ENCODE results near the gene SLC18A3.

Gene SLC18A3

DNA sequence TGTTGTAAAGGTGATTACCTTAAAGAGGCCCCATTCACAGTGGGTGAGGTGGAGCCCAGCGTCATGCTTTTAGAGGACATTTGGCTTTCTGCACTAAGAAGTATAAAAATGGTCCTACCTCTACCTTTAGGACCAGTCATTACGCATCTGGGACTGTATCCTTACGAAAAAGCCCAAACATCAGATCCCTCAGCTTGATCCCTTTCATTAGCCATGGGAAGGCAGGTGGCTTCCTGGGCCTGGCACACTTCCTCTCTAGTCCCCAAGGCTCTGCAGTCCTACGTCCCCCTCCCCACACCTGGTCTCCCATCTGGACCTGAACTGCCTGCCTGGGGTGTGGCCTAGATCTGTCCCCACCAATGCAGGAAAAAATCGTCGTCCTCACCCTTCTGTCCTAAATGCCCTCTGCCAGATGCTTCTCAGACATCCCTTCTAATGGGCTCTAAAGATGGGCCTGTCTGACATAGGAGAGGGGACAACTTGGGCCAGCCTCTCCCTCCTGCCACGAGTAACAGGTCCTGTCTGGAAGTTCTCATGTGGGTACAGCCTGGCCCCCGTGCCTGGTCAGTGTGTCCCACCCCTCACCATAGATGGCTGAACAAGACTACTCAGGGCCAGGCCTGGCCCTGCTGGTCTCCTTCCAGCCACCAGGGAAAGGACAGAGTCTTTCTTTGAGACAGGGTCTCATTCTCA lies 11.8 kb upstream of the SLC18A3 start:
- Histone ChIP-seq H3K9me2 (replicated peaks; ENCODE audit: control insufficient read depth, low read length) (no peaks in the 10 kb centered on the region), H3K4me2 (ENCODE audit: low read length) (no peak overlapping the region), H4K20me1 (ENCODE audit: control insufficient read depth, insufficient read depth, low read depth, low read length) (no peaks in the 10 kb centered on the region), H3K36me3 (ENCODE audit: control insufficient read depth, low read length) (no peaks in the 10 kb centered on the region), H3K79me2 (ENCODE audit: control insufficient read depth, low read length) (no peaks in the 10 kb centered on the region), H3K4me3 (ENCODE audit: low read length) (no peak overlapping the region), H3K27me3 (ENCODE audit: control insufficient read depth, low read length) (peaks cover 4% of the 10 kb centered on the region; the same call in 1 of the 2 replicates), H3F3A (ENCODE audit: control insufficient read depth, insufficient read depth) (no peaks in the 10 kb centered on the region), H3K9me3 (ENCODE audit: control insufficient read depth, insufficient read depth, low read length) (no peaks in the 10 kb centered on the region), H3K4me1 (ENCODE audit: control insufficient read depth, low read length) (no peaks in the 10 kb centered on the region), H3K27ac (ENCODE audit: low read depth, low read length) (no peak overlapping the region)
- TF ChIP-seq, protein P1, sequence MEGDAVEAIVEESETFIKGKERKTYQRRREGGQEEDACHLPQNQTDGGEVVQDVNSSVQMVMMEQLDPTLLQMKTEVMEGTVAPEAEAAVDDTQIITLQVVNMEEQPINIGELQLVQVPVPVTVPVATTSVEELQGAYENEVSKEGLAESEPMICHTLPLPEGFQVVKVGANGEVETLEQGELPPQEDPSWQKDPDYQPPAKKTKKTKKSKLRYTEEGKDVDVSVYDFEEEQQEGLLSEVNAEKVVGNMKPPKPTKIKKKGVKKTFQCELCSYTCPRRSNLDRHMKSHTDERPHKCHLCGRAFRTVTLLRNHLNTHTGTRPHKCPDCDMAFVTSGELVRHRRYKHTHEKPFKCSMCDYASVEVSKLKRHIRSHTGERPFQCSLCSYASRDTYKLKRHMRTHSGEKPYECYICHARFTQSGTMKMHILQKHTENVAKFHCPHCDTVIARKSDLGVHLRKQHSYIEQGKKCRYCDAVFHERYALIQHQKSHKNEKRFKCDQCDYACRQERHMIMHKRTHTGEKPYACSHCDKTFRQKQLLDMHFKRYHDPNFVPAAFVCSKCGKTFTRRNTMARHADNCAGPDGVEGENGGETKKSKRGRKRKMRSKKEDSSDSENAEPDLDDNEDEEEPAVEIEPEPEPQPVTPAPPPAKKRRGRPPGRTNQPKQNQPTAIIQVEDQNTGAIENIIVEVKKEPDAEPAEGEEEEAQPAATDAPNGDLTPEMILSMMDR (IDR thresholded peaks at IDR 0.05; ENCODE audit: low read depth, low read length, poor library complexity, severe bottlenecking) = no peak
- TF ChIP-seq EZH2phosphoT487 (IDR thresholded peaks at IDR 0.05; ENCODE audit: borderline replicate concordance, low read length) = no peak

DNA sequence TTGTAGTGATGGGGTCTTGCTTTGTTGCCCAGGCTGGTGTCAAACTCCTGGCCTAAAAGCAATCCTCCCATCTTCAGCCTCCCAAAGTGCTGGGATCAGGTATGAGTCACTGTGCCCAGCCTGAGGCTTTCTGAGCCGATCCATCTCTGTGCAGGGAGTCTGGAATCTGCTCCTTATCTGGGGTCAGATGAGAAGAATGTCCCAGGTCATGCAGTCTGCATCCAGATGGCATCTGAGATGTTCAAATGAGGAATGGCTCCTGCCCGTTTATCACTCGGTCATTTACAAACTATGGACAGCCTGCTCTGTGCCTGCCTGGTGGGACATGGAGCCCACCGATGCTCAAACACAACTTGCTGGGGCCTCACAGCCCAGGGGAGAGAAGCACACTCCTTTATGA lies 11.1 kb upstream of the SLC18A3 start:
- TF ChIP-seq, protein P1 (IDR thresholded peaks at IDR 0.05; ENCODE audit: low read depth, low read length, poor library complexity, severe bottlenecking) = no peak
- TF ChIP-seq EZH2phosphoT487 (IDR thresholded peaks at IDR 0.05; ENCODE audit: borderline replicate concordance, low read length) = no peak
- Histone ChIP-seq H3K4me3 (ENCODE audit: low read length) (no peak overlapping the region), H3K79me2 (ENCODE audit: control insufficient read depth, low read length) (no peaks in the 10 kb centered on the region), H3F3A (ENCODE audit: control insufficient read depth, insufficient read depth) (no peaks in the 10 kb centered on the region), H3K27ac (ENCODE audit: low read depth, low read length) (no peak overlapping the region), H3K4me1 (ENCODE audit: control insufficient read depth, low read length) (no peaks in the 10 kb centered on the region), H3K27me3 (ENCODE audit: control insufficient read depth, low read length) (peaks cover 4% of the 10 kb centered on the region; the same call in 1 of the 2 replicates), H3K36me3 (ENCODE audit: control insufficient read depth, low read length) (no peaks in the 10 kb centered on the region), H4K20me1 (ENCODE audit: control insufficient read depth, insufficient read depth, low read depth, low read length) (no peaks in the 10 kb centered on the region), H3K4me2 (ENCODE audit: low read length) (no peak overlapping the region), H3K9me3 (ENCODE audit: control insufficient read depth, insufficient read depth, low read length) (no peaks in the 10 kb centered on the region), H3K9me2 (replicated peaks; ENCODE audit: control insufficient read depth, low read length) (no peaks in the 10 kb centered on the region)

DNA sequence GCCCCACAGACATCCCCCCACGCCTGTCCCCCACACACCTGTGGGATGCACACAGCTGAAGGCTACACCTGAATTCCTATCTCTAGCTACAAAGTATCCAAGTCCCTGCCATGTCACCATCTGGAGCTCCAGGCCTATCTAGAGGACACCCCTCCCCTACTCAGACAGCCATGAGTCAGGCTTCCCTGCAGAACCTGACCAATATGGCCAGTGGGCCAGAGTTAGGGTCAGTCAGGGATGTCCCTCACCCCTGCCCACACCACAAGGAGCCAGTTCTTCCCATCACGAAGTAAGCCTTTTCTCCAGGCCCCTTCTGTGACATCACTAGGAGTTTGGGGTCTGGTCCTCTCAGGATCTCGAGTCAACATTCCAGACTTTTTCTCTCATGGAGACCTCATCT lies 10.6 kb upstream of the SLC18A3 start:
- no peaks in the 10 kb centered on the region for H3K9me2 ChIP-seq (replicated peaks; ENCODE audit: control insufficient read depth, low read length)
- no peaks in the 10 kb centered on the region for H3K36me3 ChIP-seq (ENCODE audit: control insufficient read depth, low read length)
- H3K4me3 ChIP-seq (ENCODE audit: low read length) = no peak overlapping the region
- H3K9me3 ChIP-seq (ENCODE audit: control insufficient read depth, insufficient read depth, low read length) = no peaks in the 10 kb centered on the region
- TF ChIP-seq, protein P1 (IDR thresholded peaks at IDR 0.05; ENCODE audit: low read depth, low read length, poor library complexity, severe bottlenecking) = no peak
- TF ChIP-seq EZH2phosphoT487 (IDR thresholded peaks at IDR 0.05; ENCODE audit: borderline replicate concordance, low read length) = no peak
- peaks cover 4% of the 10 kb centered on the region; the same call in 1 of the 2 replicates for H3K27me3 ChIP-seq (ENCODE audit: control insufficient read depth, low read length)
- no peaks in the 10 kb centered on the region for H3F3A ChIP-seq (ENCODE audit: control insufficient read depth, insufficient read depth)
- no peaks in the 10 kb centered on the region for H3K4me1 ChIP-seq (ENCODE audit: control insufficient read depth, low read length)
- H3K4me2 ChIP-seq (ENCODE audit: low read length) = no peak overlapping the region
- no peak overlapping the region for H3K27ac ChIP-seq (ENCODE audit: low read depth, low read length)
- no peaks in the 10 kb centered on the region for H4K20me1 ChIP-seq (ENCODE audit: control insufficient read depth, insufficient read depth, low read depth, low read length)
- H3K79me2 ChIP-seq (ENCODE audit: control insufficient read depth, low read length) = no peaks in the 10 kb centered on the region

Data from DOHH2 (cell line).